MCF 10A (cell line): ENCODE measurements around the gene CARD11. TPM values are rescaled to one million over a fixed set of nuclear protein-coding genes. Genes with fewer than 3 reads are reported as not detected.

Experiments
- BruUV-seq: library from RNA; stranded (reverse); fragments of 400-500 nt; replicated peaks from 2 replicates; lab custom pipeline; 2021; lab: Mats Ljungman, UMichigan
- CTCF ChIA-PET: fragments of 300-600 bp; sonication (Branson Sonifier 250); formaldehyde crosslinking; extraction: SDS; loops from one replicate; lab custom pipeline; 2021; ENCODE audit warnings: antibody characterized with exemption, inconsistent platforms; lab: Yijun Ruan, JAX
- POLR2A ChIA-PET: fragments of 300-600, 350-650 bp; sonication (Branson Sonifier 250); formaldehyde crosslinking; extraction: SDS; loops from one replicate; lab custom pipeline; 2020; ENCODE audit warnings: antibody characterized with exemption, inconsistent platforms; lab: Yijun Ruan, JAX
- DNase-seq: peaks from one replicate; pipeline ENCODE4 v3.0.0-alpha.2; 2018; ENCODE audit not compliant: unreplicated experiment
- H3K27ac Mint-ChIP-seq: one replicate; pipeline ENCODE4 v1.8.0; 2022; ENCODE audit warnings: mild to moderate bottlenecking, low read depth, mixed read lengths; ENCODE audit not compliant: unreplicated experiment
- H3K27me3 Mint-ChIP-seq: one replicate; pipeline ENCODE4 v1.8.0; 2022; ENCODE audit warnings: mixed read lengths; ENCODE audit not compliant: insufficient read depth, unreplicated experiment
- H3K36me3 Mint-ChIP-seq: one replicate; pipeline ENCODE4 v1.8.0; 2022; ENCODE audit warnings: mild to moderate bottlenecking, moderate library complexity, mixed read lengths; ENCODE audit not compliant: insufficient read depth, unreplicated experiment
- H3K4me1 Mint-ChIP-seq: one replicate; pipeline ENCODE4 v1.8.0; 2022; ENCODE audit warnings: mixed read lengths; ENCODE audit not compliant: insufficient read depth, unreplicated experiment
- H3K4me3 Mint-ChIP-seq: one replicate; pipeline ENCODE4 v1.8.0; 2022; ENCODE audit warnings: mild to moderate bottlenecking, moderate library complexity, mixed read lengths; ENCODE audit not compliant: unreplicated experiment
- H3K9me3 Mint-ChIP-seq: one replicate; pipeline ENCODE4 v1.8.0; 2022; ENCODE audit warnings: mixed read lengths; ENCODE audit not compliant: unreplicated experiment
- intact Hi-C: fragments of 100-400 bp; cut with micrococcal nuclease; formaldehyde crosslinking; loops from 2 replicates; pipeline ENCODE4 v1.14.1; 2022
- total RNA-seq: library from RNA; stranded (reverse); gene quantifications from 2 replicates; pipeline ENCODE4 v1.2.3, GENCODE V29; 2022
- TF ChIP-seq, protein P1 (sequence below): fragments of 200-600 bp; IDR thresholded peaks from one replicate; pipeline ENCODE4 v1.8.0; 2022; ENCODE audit warnings: antibody characterized with exemption, mild to moderate bottlenecking; ENCODE audit not compliant: unreplicated experiment

The CARD11 gene
- total RNA-seq, 1 experiment from 2014 or later, result not detected

GRCh38 chr7:2866601-2867000 is 177.1 kb downstream of the CARD11 start:
- POLR2A ChIA-PET, result no interaction called here
- Mint-ChIP-seq H3K36me3 (no peaks in the 10 kb centered on the region), H3K27me3 (no peaks in the 10 kb centered on the region), H3K4me1 (peaks cover 14% of the 10 kb centered on the region), H3K4me3 (no peak overlapping the region), H3K9me3 (no peaks in the 10 kb centered on the region), H3K27ac (no peak overlapping the region)
- TF ChIP-seq, protein P1, sequence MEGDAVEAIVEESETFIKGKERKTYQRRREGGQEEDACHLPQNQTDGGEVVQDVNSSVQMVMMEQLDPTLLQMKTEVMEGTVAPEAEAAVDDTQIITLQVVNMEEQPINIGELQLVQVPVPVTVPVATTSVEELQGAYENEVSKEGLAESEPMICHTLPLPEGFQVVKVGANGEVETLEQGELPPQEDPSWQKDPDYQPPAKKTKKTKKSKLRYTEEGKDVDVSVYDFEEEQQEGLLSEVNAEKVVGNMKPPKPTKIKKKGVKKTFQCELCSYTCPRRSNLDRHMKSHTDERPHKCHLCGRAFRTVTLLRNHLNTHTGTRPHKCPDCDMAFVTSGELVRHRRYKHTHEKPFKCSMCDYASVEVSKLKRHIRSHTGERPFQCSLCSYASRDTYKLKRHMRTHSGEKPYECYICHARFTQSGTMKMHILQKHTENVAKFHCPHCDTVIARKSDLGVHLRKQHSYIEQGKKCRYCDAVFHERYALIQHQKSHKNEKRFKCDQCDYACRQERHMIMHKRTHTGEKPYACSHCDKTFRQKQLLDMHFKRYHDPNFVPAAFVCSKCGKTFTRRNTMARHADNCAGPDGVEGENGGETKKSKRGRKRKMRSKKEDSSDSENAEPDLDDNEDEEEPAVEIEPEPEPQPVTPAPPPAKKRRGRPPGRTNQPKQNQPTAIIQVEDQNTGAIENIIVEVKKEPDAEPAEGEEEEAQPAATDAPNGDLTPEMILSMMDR, result no peak
- CTCF ChIA-PET, result interaction anchor here (0.6 to 1.7 kb wide), 6 partner anchors 12 to 1765 kb away, joined by 3 to 12 read pairs (median 5); no protein-coding TSS in a partner anchor
- no TSS peak for BruUV-seq
- DNase-seq, result no peak
- intact Hi-C loops, result no loop called here

DNA sequence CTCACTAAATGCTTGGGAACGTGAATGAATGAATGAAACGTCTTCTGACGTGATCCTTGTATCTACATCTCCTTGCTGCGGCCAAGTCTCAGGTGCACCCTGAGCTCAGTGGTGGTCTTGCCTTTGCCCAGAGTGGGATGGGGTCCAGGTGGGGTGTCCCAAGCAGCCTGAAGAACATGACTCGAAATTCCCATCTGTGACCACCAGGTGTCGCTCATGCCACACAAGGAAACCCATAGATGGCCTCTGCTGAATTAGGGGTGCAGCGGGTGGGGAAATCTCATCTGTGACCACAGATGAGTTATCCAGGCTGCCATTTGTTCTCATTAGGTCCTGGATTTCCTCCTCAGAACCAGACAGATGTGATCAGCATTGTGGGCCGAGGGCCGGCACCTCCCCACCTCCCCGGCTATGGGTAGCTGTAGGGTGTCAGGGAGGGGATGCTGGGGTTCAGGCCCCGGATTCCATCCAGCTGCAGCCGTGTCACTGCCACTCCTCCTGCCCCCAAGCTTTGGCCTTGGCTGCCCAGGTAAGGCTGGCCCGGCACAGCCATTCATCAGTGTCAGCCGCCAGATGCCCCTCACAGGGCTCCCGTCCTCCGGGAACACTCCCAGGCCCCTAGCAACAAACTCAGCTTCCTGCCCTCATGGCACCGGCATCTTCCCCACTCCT is 178.5 kb downstream of the CARD11 start:
- intact Hi-C loops, result loop anchor here (1.0 to 5.0 kb wide), 3 partner anchors 108 to 784 kb away; no protein-coding TSS in a partner anchor
- peak overlapping the region; percentile 56 for H3K4me3 Mint-ChIP-seq
- BruUV-seq, result no TSS peak
- no peaks in the 10 kb centered on the region for H3K9me3 Mint-ChIP-seq
- TF ChIP-seq, protein P1, result peak; percentile 98
- ChIA-PET CTCF (interaction anchor here (0.5 to 2.1 kb wide), 42 partner anchors 9 to 1889 kb away, joined by 3 to 12 read pairs (median 3); no protein-coding TSS in a partner anchor), POLR2A (interaction anchor here (0.7 to 1.7 kb wide), 2 partner anchors 12 to 44 kb away, joined by 3 to 9 read pairs; no protein-coding TSS in a partner anchor)
- peak; percentile 79 for DNase-seq
- peak overlapping the region; percentile 94 for H3K27ac Mint-ChIP-seq
- no peaks in the 10 kb centered on the region for H3K36me3 Mint-ChIP-seq
- H3K27me3 Mint-ChIP-seq, result no peaks in the 10 kb centered on the region
- peaks cover 14% of the 10 kb centered on the region for H3K4me1 Mint-ChIP-seq

- ChIA-PET CTCF (interaction anchor here (0.5 to 2.1 kb wide), 32 partner anchors 11 to 1890 kb away, joined by 3 to 7 read pairs (median 4); no protein-coding TSS in a partner anchor), POLR2A (interaction anchor here (1.7 kb wide), 1 partner anchor 43 kb away, joined by 9 read pairs; no protein-coding TSS in a partner anchor)
- H3K27ac Mint-ChIP-seq, result peak overlapping the region; percentile 98
- TSS peak; percentile 91 for BruUV-seq
- peaks cover 14% of the 10 kb centered on the region for H3K4me1 Mint-ChIP-seq
- H3K4me3 Mint-ChIP-seq, result peak overlapping the region; percentile 72
- no peaks in the 10 kb centered on the region for H3K36me3 Mint-ChIP-seq
- no peaks in the 10 kb centered on the region for H3K9me3 Mint-ChIP-seq
- intact Hi-C loops, result loop anchor here (2.0 to 5.0 kb wide), 2 partner anchors 107 to 784 kb away; no protein-coding TSS in a partner anchor
- H3K27me3 Mint-ChIP-seq, result no peaks in the 10 kb centered on the region
- TF ChIP-seq, protein P1, result no peak
- peak; percentile 46 for DNase-seq
Measured at GRCh38 chr7:2864204-2864985, 179.3 kb downstream of the CARD11 start.
